ENCODE results near the gene ADAMTS14.
A peak's percentile ranks its signal among the peaks of the same experiment; 100 is the strongest.
"Not testable (repeated sequence)": the region's sequence is repeated elsewhere in the genome, so short reads cannot be mapped to it uniquely, and the experiment has no call there.

ADAMTS14 gene

DNA sequence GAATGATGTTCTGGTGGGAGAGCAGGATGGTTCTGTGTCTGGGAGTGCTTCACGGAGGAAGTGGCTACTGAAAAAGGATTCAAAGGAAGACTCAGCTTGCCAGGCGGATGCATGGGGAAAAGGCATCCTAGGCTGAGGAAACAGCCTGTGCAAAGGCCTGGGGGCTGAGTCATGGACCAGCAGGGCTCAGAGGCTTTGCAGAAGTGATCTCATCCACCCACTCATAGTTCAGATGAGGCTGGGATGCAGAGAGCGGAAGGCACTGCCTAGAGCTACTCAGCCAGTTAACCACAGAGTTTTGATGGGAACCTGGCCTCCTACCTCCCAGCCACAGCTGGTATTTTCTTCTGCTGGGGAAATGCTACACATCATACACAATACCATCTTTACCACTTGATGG, 15.8 kb upstream of the ADAMTS14 start:
- DNase-seq, result peak; percentile 98

GRCh38 chr10:70657041-70657440, 15.3 kb upstream of the ADAMTS14 start:
- DNase-seq, result peak; percentile 38

DNA sequence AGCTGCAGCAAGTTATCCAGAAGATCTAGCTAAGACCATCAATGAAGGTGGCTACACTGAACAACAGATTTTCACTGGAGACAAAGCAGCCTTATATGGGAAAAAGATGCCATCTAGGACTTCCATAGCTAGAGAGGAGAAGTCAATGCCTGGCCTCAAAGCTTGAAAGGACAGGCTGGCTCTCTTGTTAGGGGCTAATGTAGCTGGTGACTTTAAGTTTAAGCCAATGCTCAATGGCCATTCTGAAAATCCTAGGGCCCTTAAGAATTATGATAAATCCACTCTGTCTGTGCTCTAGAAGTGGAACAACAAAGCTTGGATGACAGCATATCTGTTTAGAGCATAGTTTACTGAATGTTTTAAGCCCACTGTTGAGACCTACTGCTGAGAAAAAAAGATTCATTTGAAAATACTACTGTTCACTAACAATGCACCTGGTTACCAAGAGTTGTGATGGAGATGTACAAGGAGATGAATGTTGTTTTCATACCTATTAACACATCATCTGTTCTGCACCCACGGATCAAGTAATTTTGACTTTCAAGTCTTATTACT, 13.6 kb upstream of the ADAMTS14 start:
- DNase-seq, result no peak

DNA sequence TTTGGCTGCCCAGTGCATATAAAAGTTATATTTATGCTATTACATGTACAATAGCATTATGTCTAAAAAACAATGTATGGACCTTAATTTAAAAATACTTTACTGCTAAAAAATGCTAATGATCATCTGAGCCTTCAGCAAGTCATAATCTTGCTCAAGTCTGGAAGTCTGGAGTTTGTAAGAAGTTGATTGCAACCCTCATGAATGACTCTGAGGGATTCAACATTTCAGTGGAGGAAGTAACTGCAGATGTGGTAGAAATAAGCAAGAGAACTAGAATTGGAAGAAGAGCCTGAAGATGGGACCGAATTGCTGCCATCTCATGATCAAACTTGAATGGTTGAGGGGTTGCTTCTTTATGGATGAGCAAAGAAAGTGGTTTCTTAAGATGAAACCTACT, 13.0 kb upstream of the ADAMTS14 start:
- DNase-seq, result no peak

GRCh38 chr10:70660722-70661121, 11.6 kb upstream of the ADAMTS14 start:
- no peak for DNase-seq

- DNase-seq, result no peak
Measured at GRCh38 chr10:70661623-70662361, 10.5 kb upstream of the ADAMTS14 start.

DNA sequence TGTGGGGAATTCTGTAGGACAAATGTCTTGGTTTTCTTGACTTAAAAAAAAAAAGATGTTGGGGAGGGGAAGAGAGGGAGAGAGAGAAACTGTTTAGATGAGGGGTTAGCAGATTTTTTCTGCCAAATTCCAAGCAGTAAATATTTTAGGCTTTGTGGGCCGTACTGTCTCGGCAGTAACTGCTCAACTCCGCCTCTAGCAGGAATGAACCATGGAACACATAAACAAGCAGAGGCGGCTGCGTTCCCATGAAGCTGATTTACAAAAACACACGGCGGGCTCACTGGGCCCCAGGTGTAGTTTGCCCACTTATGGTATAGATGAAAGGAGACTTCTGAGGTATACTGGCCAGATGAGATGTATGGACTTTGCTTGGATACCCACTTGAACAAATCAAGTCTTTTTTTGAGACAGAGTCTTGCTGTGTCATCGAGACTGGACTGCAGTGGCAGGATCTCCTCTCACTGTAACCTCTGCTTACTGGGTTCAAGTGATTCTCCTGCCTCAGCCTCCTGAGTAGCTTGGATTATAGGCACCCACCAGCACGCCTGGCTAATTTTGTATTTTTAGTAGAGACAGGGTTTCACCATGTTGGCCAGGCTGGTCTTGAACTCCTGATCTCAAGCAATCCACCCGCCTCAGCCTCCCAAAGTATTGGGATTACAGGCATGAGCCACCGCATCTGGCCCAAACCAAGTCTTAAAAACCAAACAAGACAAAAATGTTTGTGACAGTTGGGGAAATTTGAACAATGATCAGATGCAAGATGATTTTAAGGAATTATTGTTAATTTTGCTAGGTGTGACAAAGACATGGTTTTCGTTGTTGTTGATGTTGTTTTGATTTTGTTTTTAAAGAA, 9.7 kb upstream of the ADAMTS14 start:
- DNase-seq, result peak; percentile 70

DNA sequence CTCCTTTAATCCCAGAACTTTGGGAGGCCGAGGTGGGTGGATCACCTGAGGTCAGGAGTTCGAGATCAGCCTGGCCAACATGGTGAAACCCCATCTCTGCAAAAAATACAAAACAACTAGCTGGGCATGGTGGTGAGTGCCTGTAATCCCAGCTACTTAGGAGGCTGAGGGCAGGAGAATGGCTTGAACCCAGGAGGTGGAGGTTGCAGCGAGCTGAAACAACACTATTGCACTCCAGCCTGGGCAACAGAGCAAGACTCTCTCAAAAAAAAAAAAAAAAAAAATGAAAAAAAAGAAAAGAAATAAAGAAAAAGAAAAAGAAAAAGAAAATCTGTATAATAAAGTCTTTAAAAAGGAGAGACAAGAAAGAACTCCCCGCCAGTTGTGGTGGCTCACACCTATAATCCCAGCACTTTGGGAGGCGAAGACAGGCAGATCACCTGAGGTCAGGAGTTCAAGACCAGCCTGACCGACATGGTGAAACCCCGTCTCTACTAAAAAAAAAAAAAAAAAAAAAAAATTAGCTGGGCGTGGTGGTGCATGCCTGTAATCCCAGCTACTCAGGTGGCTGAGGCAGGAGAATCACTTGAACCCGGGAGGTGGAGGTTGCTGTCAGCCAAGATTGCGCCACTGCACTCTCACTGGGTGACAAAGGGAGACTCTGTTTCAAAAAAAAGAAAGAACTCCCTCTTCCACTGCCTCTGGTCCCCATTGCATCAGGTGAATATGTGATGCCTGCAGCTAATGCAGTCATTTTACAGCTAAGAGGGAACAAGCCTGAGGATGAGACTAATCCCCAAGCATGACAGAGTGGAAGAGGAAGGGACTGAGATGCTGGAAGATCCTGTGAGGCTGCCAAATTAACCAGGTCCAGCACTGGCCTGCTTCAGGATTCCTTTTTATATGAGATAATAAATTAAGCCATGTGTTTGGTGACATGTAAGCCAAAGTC, 8.6 kb upstream of the ADAMTS14 start:
- peak; percentile 73 for DNase-seq

DNA sequence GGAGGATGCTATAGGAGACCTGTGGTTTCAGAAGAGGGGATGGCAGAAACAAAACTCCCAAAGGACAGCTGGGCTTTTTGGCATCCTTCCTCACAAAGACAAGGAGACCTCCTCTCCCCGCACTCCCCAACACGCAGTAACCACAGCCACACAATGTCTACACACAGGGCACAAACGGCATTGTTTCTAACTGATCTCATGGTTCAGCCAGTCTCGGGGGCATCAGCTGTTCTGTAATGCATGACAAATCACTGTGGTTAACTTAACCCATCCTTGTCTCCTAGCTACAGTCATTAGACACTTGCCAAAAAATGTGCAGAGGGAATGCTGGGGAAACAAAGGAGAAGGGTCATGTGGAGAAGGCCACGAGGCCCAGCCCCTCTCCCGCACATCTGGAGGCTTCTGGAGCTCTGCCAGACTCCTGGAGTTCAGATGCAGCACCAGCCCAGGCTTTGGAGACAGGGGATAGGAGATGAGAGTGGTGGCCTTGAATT, 7.6 kb upstream of the ADAMTS14 start:
- DNase-seq, result peak; percentile 99

GRCh38 chr10:70666960-70667798, 5.1 kb upstream of the ADAMTS14 start:
- DNase-seq, result no peak

GRCh38 chr10:70667818-70668217, 4.5 kb upstream of the ADAMTS14 start:
- not testable (repeated sequence) for DNase-seq

DNA sequence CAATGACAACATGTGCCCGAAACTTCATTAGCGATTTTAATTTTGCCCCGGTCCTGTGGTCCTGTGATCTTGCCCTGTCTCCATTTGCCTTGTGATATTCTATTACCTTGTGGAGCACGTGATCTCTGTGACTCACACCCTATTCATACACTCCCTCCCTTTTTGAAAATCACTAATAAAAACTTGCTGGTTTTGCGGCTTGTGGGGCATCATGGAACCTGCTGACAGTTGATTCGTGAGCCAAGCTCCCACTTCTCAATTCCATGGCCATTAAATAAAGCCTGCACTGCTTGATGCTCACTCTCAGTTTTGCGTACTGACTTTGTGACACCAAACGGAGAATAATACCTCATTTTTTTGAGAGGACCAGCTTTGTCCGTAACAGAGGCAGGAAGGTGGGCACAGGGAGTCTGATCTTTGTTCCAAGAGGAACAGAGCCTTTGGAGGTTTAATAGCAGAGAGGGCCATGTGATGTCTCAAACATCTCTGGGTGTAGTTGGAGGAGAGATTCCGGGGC, 3.8 kb upstream of the ADAMTS14 start:
- no peak for DNase-seq

GRCh38 chr10:70669015-70669414, 3.3 kb upstream of the ADAMTS14 start:
- DNase-seq, result no peak

DNA sequence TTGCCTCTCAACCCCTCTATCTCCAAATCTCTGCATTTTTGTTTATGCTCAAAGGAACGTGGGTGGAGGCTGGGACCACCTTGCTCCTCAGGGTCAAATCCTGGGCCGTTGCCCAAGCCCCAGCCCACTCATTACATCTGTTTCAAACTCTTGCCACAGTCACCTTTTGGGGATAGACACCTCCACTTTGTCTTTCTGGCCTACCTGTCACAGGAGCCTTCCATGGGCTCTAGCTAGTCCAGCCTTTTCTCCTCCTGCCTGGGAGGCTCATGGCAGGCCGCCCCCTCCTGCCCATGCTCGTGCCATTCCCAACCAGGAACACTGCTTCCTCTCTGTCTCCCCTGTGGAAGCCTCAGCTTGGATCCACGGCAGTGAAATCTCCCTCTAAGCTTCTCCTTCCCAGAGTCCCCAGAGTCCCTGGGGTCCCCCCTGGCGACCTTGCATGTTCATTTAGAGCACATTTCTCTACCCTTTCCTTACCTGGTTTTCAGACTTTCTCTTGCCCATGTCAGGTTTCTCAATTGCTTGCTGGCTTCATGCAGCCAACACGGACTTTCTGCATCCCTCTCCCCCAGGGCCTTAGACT, 2.5 kb upstream of the ADAMTS14 start:
- no peak for DNase-seq

GRCh38 chr10:70671619-70672164, 614 bp upstream of the ADAMTS14 start:
- no peak for DNase-seq

DNA sequence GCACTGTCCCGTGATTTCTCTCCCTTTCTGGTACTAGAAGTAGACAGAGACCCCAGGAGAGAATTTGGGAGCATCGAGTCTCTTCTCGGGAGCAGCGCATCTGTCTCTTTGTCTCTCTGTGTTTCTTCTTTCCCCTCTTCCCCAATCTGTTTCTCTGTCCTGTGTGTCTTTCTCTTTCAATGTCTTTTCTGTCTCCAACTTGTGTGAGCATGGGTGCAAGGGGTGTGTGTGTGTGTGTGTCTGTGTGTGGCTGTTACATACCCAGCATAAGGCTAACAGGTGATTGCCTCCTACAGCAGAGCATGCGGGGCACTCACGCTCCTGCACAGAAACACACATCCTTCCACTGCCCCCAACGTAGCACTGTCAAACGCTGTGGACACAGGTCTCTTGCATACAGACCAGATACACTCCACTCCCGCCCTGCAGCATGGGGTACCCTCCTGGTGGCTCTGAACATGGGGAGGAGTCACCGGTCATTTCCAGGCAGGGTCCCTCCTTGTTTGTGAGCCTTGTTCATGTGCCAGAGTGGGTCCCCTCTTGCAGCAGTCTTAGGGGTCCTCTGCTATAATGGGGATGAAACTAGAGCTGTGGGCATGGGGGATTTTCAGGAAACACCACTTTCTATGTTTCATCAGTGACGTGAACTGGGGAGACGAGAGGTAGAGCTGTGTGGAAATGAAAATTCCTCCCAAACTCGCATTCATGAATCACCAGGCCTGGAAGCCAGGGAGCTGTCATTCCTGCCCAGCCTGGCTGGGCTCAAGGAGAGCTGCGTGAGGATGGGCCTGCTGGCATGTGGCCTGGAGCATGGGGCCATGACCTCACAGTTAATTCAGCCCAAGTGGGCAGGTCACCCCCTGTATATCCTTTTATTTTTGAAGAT, 980 bp downstream of the ADAMTS14 start:
- DNase-seq, result peak; percentile 88

- DNase-seq, result no peak
Measured at GRCh38 chr10:70673929-70674559, 1.7 kb downstream of the ADAMTS14 start.
